HG03457 (cell line): ENCODE measurements around the gene LAMA2.

ENCODE experiments used
- ATAC-seq: cut with Tn5 transposase; IDR thresholded peaks from one replicate; pipeline ENCODE4 v1.9.1; 2021; ENCODE audit warnings: moderate number of reproducible peaks; ENCODE audit not compliant: unreplicated experiment

The LAMA2 gene

DNA sequence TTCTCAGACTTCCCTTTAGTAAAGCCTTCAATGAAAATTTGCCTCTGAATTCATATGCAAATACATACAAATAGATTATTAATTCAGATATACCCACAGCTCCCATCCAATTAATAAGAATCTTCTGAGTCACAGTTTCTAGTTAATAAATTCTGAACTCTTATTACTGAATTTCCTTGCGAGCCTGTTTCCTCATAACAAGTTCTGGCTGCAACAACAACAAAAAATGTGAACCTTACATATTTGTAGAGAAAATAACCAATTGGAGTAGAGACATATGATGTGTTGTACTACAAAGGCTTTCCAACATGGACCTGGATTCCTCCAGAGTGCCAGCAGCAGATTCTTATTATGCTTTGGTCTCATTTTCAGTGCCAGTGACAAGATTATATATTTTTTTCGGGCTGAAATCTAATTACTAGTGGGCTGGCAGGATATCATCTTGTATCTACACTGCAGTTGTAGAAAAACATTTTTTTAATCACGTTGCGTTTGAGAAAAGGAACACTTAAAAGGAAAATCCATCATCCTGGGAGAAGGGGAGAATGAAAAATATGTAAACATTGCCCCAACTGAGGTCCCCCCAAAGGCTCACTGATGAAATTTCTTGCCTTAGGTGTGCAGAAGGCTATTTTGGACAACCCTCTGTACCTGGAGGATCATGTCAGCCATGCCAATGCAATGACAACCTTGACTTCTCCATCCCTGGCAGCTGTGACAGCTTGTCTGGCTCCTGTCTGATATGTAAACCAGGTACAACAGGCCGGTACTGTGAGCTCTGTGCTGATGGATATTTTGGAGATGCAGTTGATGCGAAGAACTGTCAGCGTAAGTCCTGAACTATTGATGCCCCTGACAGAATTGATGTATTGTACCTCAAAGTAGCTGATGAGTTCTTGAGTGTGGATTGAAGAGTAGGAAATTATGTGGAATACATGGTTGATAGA is 404.6 kb downstream of the LAMA2 start:
- no peak for ATAC-seq

DNA sequence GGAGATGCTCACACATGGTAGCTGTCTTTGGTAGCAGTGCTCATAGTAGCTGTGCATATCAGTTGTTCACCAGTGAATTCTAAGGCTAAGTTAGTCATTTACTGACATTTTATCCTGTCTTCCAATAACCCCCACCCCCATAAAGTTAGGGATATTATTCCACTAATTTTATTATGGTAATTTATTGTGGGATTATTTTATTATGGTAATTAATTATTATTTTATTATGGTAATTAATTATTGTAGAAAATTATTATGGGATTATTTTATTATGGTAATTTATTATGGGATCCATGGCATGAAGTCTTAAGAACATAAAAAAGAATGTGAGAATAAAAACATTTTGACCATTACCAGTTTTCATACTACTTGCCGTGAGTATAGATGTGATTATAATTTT is 406.5 kb downstream of the LAMA2 start:
- ATAC-seq: no peak

- ATAC-seq: no peak
Measured at GRCh38 chr6:129292836-129293235, 409.9 kb downstream of the LAMA2 start.

DNA sequence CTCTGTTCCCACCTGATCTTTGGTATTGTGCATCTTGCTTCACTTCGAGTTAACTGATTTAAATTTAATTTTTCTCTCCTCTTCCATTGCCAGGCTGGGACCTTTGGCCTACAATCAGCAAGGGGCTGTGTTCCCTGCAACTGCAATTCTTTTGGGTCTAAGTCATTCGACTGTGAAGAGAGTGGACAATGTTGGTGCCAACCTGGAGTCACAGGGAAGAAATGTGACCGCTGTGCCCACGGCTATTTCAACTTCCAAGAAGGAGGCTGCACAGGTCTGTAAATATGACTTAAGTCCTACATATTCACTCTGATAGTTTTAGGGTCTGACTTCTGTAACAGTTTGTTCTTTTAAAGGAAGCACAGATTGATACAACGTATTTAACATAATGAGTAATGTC is 414.7 kb downstream of the LAMA2 start:
- ATAC-seq: no peak

GRCh38 chr6:129302671-129303070 is 419.7 kb downstream of the LAMA2 start:
- no peak for ATAC-seq

- no peak for ATAC-seq
Measured at GRCh38 chr6:129306826-129307225, 423.9 kb downstream of the LAMA2 start.

GRCh38 chr6:129307845-129308244 is 424.9 kb downstream of the LAMA2 start:
- no peak for ATAC-seq

- no peak for ATAC-seq
Measured at GRCh38 chr6:129309154-129309553, 426.2 kb downstream of the LAMA2 start.

GRCh38 chr6:129312880-129313279 is 429.9 kb downstream of the LAMA2 start:
- no peak for ATAC-seq

GRCh38 chr6:129314575-129314974 is 431.6 kb downstream of the LAMA2 start:
- no peak for ATAC-seq

- ATAC-seq: no peak
Measured at GRCh38 chr6:129317931-129318820, 435.2 kb downstream of the LAMA2 start.

DNA sequence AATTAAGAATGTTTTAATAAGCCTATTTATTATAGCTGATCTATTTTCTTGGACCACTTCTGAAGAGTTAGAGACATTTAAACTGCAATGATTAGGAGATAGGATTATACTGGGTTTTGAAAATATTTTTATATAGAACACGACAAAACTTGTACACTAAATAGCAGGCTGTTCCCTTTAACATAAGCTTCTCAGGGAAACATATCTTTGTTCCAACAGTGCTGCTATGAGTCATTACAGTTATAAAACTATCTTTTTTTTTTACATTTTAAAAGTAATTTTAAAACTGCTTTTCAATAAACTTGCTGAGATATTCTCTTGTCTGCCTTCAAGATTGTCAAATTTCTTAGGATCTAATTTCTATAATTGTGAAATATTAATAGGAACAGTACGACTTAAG is 438.0 kb downstream of the LAMA2 start:
- ATAC-seq: no peak

- no peak for ATAC-seq
Measured at GRCh38 chr6:129321303-129321702, 438.4 kb downstream of the LAMA2 start.

GRCh38 chr6:129324345-129324744 is 441.4 kb downstream of the LAMA2 start:
- ATAC-seq: no peak

DNA sequence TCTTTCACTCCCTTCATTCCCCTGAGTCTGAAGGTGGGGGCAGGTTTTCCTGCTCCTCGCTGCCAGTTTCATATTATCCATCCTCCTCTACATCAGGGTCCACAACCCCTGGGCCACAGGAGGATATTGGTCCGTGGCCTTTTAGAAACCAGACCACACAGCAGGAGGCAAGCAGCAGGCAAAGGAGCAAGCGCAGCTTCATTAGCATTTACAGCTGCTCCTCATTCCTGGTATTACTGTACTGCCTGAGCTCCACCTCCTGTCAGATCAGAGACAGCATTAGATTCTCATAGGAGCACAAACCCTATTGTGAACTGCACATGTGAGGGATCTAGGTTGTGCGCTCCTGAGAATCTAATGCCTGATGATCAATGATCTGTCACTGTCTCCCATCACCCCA is 446.7 kb downstream of the LAMA2 start:
- ATAC-seq: no peak

GRCh38 chr6:129331450-129332138 is 448.7 kb downstream of the LAMA2 start:
- ATAC-seq: no peak

GRCh38 chr6:129335792-129336191 is 452.9 kb downstream of the LAMA2 start:
- no peak for ATAC-seq

DNA sequence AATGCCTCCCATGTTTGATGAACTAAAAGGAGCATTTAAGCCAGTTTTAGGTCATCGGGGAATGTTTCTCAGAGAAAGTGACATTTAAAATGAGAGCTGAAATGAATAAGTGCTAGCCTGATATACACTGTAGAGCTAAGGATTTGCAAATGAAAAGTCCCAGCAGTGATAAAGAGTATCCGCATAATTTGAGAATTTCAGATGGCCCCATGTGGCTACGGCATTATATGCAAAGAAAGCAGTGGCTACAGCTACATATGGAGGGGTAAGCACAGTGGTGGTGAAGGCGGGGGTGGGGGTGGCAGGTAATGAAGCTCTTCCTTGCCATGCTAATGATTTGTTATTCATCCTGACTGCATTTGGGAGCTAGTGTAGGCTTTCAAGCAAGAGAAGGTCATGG is 455.7 kb downstream of the LAMA2 start:
- ATAC-seq: no peak

GRCh38 chr6:129340983-129341382 is 458.0 kb downstream of the LAMA2 start:
- no peak for ATAC-seq

DNA sequence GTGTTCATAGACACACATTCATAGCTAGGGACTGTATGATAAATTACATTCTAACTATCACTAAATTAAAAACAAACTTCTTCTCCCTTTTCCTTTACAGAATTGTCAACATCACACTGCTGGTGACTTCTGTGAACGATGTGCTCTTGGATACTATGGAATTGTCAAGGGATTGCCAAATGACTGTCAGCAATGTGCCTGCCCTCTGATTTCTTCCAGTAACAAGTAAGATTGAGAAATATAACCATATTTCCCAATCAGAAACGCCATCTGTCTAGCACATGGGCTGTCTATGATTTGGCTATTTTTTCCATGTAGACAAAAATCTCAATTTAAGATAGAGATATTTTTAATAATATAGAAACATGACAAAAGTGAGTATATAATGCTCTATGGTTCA is 459.3 kb downstream of the LAMA2 start:
- ATAC-seq: no peak

- ATAC-seq: no peak
Measured at GRCh38 chr6:129342796-129343195, 459.9 kb downstream of the LAMA2 start.
